Measurements from ENCODE around the gene SLMAP.
A peak's percentile ranks its signal among the peaks of the same experiment; 100 is the strongest.

SLMAP gene

DNA sequence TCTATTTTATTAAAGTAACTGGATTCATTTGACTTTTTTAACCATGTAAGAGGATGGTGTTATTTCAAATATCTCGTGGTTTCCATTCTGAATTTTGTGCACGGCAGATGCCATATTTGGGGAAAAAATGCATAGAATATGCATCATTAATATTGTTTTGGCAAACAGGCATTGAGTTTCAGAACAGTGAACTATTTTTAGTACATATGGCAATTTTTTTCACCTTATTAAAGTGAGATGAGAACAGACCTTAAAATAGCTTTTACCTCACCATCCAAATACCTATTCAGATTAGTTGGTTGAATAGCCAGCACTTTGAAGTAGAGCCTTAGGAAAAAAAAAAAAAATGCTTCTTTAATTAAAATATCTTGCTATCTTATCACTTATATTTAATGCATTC is 134.8 kb downstream of the SLMAP start:
- DNase-seq (ENCODE audit: low spot score): no peak

DNA sequence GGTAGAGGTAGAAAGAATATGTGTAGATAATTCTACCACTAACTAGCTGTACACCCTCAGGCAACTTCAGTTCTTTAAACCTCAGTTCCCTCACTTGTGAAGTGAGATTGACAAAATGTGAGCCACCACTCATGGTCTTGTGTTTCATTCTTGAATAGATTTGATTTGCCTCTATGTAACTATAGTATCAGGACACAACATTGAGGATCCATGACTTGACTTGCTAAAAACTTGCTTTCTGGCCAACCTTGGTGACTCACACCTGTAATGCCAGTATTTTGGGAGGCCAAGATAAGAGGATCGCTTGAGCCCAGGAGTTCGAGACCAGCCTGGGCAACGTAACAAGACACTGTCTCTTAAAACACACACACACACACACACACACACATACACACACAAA is 136.3 kb downstream of the SLMAP start:
- DNase-seq (ENCODE audit: low spot score): no peak

DNA sequence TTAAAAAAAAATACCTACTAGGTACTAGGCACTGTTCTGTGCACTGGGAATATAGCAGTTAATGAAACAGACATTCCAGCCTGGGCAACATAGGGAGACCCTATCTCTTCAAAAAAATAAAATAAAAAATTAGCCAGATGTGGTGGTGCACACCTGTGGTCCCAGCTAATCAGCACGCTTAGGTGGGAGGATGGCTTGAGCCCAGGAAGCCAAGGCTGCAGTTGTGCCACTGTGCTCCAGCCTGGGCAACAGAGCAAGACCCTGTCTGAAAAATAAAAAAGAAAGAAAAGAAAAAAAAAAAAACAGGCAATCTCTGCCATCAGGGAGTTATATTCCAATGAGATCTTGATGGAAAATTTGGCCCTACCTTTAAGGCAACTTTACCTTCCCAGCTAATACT is 137.0 kb downstream of the SLMAP start:
- no peak for DNase-seq (ENCODE audit: low spot score)

DNA sequence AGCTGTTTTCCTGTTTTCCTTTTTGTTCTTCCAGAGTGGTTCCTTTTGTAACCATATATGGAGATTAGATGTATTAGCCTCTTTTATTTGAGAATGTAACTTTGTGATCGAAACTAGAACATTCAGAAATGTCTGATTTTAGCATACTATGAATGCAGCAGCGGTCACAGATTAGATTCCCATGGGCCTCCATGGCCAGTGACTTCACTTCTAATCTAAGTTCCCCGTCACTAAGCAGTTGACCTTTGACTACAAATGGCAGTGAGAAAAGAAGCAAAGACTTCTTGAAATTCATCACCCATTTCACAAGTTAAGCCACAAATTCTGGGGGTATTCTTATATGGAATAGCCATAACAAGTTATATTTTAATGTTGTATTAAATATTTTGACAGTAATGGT is 137.6 kb downstream of the SLMAP start:
- DNase-seq (ENCODE audit: low spot score): no peak

DNA sequence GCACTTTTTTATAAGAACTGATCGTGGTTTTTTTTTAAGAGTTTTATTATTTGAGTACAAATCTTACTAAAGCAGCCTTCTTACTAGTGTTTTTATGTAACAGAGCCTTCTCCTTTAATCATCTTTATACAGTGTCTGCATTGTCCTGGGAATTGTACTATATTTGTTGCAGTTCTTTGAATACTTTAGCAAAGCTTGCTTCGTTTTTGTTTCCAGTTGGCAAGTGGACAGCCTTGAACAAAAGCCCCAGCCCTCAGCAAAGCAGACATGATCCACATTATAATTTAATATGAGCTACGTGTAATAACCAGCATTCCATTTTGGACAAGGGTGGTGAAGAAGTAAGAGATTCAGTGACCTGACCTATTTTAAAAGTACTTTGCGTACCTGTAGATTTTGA is 139.9 kb downstream of the SLMAP start:
- no peak for DNase-seq (ENCODE audit: low spot score)

DNA sequence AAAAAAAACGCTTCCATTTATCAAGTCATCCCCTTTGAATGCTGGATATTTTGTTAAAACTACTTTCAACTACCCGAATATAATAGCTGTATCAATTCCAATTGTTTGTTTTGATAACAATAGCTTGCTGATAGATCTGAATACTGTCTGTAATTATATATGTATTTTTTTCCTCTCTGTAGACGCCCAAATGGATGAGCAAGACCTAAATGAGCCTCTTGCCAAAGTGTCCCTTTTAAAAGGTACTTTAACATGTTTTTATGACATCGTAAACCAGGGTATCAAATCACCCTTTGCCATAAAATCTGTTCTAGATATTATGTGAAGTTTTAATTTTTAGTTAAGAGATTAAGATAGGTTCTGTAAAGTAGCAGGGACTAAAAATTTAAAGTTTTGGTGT is 140.6 kb downstream of the SLMAP start:
- no peak for DNase-seq (ENCODE audit: low spot score)

DNA sequence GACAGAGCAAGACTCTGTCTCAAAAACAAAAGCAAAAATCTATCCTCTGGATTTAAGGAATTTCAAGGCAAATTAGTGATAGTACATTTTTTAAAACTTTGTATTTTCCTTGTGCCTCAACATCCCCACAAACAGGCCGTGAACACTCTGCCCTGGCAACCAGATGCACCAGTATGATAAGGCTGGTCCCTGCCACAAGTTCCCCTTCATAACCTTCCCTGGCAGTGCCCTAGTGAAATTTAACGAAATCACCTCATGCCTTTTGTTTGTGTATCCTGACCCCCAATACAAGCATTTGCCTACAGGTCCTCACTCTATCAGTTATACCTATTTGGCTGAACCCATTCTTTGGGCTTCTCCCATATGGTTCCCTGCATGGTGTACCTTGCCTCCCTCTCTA is 144.7 kb downstream of the SLMAP start:
- DNase-seq (ENCODE audit: low spot score): no peak

DNA sequence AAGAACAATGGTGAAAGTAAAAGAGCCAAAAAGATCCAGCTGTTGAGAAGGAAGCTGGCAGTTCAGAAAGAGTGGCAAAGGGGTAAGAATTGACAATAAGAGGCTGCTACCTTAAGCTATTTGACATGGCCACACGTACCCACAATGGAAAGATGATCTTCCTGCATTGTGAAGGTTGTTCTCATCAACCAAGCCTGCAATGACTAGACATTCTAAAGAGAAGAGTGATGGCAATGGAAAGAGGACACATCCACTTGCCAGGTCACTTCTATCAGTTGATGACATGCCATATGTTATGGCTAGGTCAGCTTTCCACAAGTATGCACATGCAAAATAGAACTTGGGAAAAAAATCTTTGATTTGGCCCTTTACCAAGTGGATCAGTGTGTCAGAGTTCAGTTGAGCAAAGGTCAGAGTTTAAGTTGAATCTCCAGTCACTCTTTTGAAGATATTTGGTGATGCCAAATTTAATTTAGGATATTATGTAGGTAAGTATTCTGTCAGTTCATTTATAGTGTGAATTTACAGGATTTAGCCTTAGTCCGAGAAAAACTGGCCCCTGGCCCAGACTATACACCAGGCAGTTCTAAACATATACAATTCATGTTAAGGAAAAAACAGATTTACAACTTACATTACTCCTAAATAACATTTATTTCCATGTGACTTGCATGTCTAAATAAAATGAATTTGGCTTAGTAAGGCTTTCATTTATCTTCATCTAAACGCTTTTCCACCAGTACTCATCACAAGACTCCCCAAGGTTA is 147.2 kb downstream of the SLMAP start:
- no peak for DNase-seq (ENCODE audit: low spot score)

DNA sequence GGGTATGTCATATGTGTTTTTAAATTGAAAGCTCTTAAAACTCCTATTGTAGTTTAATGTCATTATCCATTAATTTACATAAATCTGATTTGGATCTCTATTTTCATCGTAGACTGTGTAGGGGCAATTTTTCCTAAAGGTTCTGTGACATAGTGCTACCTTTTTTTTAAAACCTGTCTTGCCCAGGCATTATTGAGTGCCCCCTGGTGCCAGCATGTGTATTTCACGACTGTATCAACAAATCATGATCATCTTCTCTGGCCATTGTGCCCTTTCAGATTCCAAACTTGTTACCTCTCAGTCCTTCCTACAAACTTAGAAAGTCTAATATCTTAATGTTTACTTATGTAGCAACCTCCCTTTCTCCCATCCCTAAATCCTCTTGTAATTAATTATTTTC is 154.9 kb downstream of the SLMAP start:
- peak; percentile 3 for DNase-seq (ENCODE audit: low spot score)

DNA sequence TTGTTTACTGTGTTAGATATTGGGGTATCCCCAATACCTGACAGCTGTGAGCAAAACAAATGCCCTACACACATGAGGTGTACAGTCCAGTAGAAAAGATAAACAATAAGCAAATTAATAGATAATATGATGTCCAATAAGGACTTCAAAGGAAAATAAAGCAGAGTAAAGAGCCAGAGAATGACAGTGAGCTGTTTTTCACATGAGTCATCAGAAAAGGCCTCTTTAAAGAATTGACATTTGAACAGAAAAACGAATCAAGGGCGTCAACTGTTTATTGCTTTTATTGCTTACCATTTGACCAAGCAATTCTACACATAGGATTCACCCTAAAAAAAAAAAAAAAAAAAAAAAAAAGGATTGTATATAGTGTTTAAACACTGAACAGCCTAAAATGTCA is 155.5 kb downstream of the SLMAP start:
- no peak for DNase-seq (ENCODE audit: low spot score)

DNA sequence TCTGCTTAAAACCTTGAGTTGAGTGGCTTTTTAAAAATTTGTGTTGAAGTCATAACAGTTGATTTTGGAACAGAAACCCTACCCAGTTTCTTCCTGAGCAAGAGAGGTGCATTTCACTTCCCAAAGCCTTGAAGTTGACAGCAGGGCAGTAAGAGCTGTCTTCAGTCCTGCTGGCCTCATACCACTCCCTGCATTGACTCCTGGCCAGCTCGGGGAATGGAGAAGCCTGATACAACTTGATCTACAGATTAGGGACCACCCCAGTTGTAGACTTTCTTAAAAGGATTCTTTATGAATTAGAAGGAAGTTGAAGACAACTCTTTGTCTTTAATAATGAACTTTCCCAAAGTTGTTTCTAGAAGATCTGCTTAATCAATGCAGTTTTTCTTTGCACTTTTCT is 161.5 kb downstream of the SLMAP start:
- DNase-seq (ENCODE audit: low spot score): no peak

DNA sequence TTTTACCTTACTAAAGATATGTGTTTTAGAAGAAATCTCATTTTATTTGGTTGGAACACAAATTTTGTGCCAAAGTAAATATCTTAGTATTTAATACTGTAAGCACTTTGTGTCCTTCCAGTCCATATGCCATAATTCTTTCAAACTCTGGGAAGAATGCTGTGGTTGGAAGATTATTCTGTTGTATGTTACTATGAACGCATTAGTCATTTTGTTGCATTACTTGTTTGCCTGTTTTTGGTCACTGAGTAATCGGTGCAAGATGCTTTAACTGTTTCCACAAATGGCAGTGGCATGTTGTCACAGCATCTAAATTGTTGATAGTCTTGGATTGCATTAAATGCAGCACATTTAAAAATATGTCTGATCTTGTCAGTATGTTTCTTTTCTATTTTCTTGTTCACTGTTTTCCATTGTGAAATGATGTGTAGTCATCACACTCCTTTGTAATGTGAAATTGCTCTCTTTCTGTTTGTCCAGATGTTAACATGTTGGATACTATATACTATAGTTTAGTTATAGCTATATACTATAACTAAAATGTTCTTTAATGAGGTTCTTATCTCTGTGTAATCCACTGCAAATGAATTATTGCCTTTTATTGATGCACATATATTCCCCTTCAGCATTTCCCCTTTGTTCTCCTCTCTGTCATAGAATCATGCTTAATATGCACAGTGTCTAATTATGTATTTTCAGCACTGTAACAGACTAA is 162.2 kb downstream of the SLMAP start:
- DNase-seq (ENCODE audit: low spot score): no peak

DNA sequence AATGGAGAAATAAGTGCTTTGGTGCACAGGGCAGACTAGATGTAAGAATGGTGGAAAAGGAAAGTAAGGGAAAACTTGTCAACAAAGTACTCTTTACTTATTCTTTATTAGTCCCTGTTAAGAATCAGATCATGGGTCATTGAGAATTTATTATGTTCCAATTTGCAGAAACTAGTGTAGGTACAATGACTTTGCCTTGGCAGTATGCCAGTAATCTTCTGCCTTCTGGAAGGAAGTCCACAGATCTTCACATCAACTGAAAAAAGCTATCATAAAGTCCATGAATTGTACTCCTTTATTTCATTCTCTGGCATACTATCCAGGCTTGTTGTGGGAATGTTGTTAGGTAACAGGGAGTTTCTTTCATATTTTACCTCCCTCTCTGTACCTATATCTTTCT is 163.9 kb downstream of the SLMAP start:
- no peak for DNase-seq (ENCODE audit: low spot score)

DNA sequence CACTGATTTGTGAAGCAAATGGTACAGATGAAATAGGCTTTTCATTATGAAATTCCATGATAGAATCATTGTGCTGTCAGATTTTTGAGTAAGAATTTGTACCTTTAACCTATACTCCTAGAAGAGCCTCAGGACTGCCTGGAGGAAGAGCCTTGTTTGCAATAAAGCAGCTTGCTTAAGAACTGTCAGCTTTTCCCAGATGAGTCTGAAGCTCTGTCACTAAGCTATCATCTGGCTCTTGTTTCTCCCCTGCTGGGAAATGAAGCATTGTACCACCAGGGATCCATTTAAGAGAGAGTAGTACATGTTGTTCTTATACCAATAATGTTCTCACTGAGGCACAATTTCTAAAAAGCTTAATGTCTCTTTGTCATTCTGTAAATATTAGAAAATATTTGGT is 167.0 kb downstream of the SLMAP start:
- no peak for DNase-seq (ENCODE audit: low spot score)

DNA sequence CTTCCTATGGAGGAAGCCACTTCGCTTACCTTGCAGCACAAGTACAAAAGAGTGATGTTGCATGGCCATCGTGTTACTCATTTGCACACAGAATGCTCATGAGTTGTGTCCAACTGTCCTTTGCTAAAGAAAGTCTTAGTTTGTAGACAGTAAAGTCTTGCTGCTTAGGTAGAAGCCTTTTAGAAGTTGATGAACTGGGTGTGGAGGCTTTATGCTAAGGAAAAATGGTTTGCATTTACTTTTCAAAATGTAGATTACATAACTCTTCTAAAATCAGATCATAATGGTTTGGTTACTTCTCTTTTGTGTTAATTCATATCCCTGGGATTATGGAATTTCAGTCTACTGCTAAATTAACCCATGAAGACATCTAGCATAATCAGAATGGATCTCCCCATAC is 167.6 kb downstream of the SLMAP start:
- DNase-seq (ENCODE audit: low spot score): no peak

DNA sequence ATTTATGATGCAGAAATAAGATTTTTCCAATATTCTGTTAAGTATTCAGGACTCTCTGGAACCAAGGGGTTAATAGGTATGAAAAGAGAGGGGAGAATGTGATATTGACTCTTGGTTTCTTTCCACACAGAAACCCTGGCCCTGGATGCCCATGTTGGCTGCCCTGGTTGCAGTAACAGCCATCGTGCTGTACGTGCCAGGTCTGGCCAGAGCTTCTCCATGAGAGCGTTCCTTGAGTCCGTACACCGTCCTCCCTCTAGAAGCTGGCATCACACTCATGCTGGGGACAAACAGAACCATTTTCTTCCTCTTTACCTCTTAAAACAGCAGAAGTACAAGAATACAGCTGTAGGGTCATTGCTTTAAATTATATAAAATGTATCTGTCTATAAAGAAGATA is 171.1 kb downstream of the SLMAP start:
- no peak for DNase-seq (ENCODE audit: low spot score)

DNA sequence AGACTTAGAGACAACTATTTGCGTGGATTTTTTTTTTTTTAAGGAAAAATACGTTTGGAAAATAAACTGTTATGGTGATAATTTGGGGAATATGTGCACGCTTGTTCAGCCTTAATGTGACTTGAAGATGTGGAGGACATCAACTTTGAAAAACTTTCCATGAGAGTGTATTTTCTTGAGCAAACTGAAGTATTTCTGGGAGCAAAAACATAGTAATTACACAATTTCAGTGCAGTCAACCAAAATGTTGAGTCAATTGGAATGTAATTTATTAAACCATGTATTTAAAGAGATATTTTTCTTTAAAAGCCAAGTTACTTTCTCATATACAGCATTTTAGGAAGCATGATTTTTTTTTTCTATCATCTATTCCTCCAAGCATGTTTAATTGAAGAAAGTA is 171.8 kb downstream of the SLMAP start:
- DNase-seq (ENCODE audit: low spot score): no peak

DNA sequence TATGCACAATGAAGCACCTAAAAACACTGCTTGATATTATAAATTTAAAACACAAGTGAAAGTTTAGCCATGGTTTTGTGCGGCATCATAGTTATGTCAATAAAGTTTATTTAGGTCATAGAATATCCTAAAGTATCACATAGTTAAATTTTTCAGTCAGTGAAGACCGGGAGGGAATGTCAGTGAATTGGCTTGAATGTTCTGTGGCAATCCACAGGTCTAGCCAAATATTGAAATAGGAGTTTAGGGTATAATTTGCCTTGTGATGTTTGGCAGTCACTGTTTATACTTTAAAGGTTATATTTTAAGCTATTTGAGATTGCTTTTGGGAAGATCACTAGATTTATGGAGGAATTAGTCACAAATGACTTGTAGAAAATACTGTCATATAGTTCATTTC is 172.4 kb downstream of the SLMAP start:
- no peak for DNase-seq (ENCODE audit: low spot score)

DNA sequence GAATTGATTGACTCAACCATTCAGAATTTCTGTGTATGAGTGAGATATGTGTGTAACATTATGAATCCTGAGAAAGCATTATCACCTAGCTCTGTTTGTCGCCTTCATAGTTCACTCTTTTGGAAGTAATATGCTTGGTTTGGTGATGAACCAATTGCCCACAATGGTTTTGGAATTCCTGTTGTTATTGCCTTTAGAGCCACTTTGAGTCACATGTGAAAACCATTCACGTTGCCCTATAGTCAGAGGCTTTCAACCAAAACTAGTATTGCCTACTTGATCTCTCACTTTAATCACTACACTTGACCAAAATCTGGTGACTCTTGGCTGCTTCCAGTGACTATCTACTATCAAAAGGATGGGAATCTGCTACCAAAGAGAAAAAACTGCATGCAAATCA is 173.9 kb downstream of the SLMAP start:
- no peak for DNase-seq (ENCODE audit: low spot score)

DNA sequence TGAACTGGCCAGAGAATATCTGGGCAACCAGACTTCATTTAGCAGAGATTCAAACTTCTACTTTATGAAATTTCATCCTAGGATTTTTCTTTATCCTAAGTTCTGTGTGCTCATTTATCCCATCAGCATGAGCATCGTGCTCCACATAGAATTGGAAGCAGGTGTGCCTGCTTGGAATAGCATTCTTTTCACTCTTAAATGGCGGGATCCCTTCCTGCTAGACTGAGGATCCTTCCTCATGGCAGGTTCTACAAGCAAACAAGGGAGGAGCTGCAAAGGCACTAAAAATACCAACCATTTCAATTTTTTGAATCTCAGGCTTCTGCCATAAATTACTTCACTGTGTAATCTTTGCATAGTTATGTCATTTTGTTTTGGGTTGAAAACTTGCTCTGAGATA is 177.5 kb downstream of the SLMAP start:
- DNase-seq (ENCODE audit: low spot score): no peak

DNA sequence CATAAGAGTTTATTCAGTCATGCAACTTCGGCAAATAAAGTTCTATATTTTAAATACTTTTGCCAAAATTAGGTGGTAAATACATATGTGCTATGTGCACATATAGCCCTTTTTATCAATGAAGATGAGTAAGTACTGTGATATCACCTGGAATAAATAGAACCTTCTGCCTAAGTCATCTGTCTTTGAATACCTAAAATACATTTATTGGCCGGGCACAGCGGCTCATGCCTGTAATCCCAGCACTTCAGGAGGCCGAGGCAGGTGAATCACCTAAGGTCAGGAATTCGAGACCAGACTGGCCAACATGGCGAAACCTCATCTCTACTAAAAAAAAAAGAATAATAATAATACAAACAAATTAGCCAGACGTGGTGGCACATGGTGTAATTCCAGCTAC is 178.3 kb downstream of the SLMAP start:
- no peak for DNase-seq (ENCODE audit: low spot score)

DNA sequence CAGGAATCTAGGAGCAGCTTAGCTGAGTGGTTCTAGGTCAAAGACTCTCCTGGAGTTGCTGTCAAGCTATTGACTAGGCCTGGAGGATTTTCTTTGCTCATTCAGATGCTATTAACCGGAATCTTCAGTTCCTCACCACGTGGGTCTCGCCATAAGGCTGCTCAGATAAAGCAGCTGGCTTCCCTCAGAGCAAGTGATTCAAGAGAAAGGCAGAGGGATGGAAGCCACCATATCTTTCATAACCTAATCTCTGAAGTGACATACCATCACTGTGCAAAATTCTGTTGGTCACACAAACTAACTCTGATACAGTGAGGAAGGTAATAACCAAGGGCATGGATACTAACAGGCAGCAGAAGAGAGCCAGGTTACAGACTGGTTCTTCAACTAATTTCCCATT is 179.4 kb downstream of the SLMAP start:
- no peak for DNase-seq (ENCODE audit: low spot score)

DNA sequence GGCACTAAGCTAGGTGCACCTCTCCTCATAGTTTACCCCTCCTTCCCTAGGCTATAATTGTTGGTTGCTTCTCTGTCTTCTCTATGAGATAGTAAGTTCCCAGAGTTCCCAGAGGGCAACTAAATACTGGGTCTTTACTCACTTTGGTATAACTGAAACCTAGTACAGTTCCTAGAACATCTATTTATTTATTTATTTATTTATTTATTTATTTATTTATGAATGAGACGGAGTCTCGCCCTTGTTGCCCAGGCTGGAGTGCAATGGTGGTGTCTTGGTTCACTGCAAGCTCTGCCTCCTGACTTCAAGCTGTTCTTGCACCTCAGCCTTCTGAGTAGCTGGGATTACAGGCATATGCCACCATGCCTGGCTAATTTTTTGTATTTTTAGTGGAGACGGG is 181.0 kb downstream of the SLMAP start:
- no peak for DNase-seq (ENCODE audit: low spot score)

DNA sequence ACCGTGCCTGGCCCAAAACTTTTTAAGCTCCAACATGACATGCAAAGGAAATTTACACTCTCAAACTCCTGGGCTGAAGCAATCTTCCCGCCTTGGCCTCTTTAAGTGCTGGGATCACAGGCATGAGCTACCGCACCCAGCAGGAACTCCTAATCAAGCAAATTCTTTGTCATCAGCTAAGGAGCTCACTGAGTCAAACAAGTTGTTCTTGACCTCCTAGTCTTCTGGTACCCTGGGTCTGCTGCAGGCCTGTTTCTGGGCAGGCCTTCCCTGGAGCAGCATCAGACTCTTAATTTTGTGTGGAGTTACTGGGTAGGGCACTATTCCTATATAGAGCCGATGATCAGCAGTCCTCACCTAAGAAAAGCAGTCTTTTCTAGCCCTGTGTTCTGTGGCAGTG is 183.7 kb downstream of the SLMAP start:
- no peak for DNase-seq (ENCODE audit: low spot score)

Measured in CD4-positive, alpha-beta T cell treated with Interleukin-6 at 100 ng/mL for 8 hours (primary cell).